NCI-H69 (cell line): ENCODE data around the gene ACACB.

Experiments used
- DNase-seq: peaks from one replicate; lab custom pipeline; 2025; lab: John Stamatoyannopoulos, UW

ACACB gene

DNA sequence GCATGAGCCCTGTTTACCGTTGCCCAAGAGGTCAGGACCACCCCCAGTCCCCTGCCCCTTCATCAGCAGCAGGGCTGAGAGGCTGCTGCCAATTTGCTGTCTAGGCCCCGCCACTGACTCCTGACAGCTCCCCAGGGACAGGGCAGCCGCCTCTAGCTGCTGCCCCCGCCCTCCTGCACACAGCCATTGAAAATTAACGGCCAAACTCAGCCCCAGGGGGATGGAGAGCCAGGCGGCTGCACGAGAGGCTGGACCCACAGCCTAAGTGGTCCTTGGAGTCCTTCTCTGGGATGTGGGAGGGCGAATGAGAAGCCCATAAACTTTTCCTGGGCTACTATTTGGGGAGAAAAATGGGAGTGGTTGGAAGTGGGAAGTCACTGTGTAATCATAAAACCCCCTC, 188.1 kb downstream of the ACACB start:
- DNase-seq: peak; percentile 97

- no peak for DNase-seq
These were observed 189.2 kb downstream of the ACACB start for GRCh38 chr12:109305547-109305946.

DNA sequence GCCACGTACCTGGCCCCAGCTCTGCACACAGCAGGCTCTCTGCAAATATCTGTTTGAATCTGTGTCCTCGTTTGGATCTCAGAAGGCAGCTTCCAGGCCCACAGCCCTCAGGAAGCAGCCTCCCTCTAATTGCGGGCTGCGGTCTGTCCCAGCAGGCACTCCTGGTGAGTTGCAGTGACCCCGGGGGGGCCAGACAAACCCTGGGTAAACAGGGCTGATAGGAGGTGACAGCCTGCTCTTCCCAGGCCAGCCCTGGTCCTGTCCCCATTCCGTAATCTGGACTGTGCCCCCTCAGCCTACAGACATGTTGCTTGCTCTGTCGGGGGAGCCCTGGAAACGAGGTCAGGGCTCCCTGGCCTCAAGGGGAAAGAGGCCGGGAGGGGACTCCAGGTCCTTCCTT, 190.7 kb downstream of the ACACB start:
- peak; percentile 92 for DNase-seq

GRCh38 chr12:109308534-109309380, 192.4 kb downstream of the ACACB start, which contains the start of gene FOXN4:
TSS of gene FOXN4 (minus strand) at chr12:109309284. CDS start at chr12:109308321, 963 bp downstream.
- peak; percentile 86 for DNase-seq

DNA sequence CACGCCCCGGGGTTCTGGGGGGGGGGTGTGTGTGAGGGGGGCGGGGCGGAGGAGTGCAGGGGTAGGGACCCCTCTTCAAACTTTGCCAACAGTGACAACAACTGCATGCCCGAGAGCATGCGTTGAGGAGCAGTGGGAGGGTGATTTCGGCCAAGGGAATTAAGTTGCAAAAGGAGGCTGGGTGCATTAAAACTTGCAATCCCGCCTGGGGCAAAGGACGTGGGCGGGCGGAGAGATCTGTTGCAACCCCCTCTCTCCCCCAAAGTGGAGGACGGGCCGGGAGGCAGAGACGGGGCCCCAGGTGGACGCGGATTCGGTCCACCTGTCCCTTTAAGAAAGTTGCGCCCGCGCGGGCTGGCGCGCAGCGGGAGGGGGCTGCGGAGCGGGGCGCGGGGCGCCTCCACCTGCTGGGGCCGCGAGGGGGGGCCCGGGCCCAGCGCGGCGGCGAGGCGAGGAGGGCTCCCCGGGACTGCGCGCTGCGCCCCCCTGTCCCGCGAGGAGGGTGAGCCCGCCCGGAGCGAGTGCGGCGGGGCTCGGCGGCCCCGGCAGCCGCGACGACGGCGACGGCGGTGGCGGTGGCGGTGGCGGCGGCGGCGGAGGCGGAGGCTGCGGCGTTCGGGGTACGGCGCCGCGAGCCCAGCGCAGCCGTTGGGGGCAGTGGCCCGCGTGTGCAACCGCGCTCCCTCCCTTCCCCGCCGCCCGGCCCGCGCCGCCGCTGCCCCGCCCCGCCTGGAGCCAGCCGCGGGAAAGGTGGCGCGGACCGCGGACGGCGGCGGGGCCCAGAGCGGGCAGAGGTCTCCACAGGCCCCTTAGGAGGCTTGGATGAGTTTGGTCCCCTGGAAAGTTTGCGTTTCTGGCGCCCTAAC, 193.2 kb downstream of the ACACB start:
- peak; percentile 86 for DNase-seq

GRCh38 chr12:109310247-109311125, 194.1 kb downstream of the ACACB start:
- peak; percentile 99 for DNase-seq
